Measurements from ENCODE around the gene SVEP1. TPM values are rescaled to one million over a fixed set of nuclear protein-coding genes. Genes with fewer than 3 reads are reported as not detected.

SVEP1 gene
- total and polyA plus RNA-seq, 2 of the 13 experiments (the other 11 are each of a cell fraction or from before 2014, with no cell fraction given): not detected

DNA sequence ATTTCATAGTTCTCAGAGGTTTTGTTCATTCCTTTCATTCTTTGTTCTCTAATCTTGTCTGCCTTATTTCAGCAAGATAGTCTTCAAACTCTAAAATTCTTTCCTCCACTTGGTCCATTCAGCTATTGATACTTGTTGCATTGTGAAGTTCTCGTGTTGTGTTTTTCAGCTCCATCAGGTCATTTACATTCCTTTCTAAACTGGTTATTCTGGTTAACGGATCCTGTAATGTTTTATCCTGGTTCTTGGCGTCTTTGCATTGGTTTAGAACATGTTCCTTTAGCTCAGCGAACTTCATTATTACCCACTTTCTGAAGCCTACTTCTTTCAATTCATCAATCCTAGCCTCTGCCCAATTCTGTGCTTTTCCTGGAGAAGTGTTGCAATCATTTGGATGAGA lies 196.8 kb downstream of the SVEP1 start:
- H3K79me2 ChIP-seq (ENCODE audit: insufficient read depth, low read length): no peaks in the 10 kb centered on the region
- ChIA-PET CTCF (ENCODE audit: low intra/inter-chr PET ratio, low total read pairs) (no interaction called here), POLR2A (no interaction called here)
- no peak overlapping the region for H3K4me2 ChIP-seq (ENCODE audit: low read depth, low read length)
- no peaks in the 10 kb centered on the region for H3K36me3 ChIP-seq (replicated peaks in 1 of 2; ENCODE audit: control insufficient read depth in 1 of 2, insufficient read depth in 2 of 2, low read length in 2 of 2)
- 0 out of 5 replicates have a peak, but pooled peaks cover 0 to 3% of the 10 kb centered on the region in 2 experiments for H3K27me3 ChIP-seq (ENCODE audit: control insufficient read depth in 1 of 2, insufficient read depth in 2 of 2, low read length in 2 of 2)
- no peak for ATAC-seq
- H4K20me1 ChIP-seq (ENCODE audit: insufficient read depth, low read length): no peaks in the 10 kb centered on the region
- intact Hi-C loops (cut with micrococcal nuclease; ENCODE audit: unreplicated experiment): no loop called here
- no peak overlapping the region for H3K4me3 ChIP-seq (replicated peaks in 1 of 3; ENCODE audit: insufficient read depth in 1 of 3, low read depth in 2 of 3, low read length in 3 of 3)
- no peaks in the 10 kb centered on the region for H3K4me1 ChIP-seq (ENCODE audit: insufficient read depth, low read length)
- H3K9ac ChIP-seq (ENCODE audit: insufficient read depth, low read depth, low read length): no peak overlapping the region
- no peak overlapping the region for H3K27ac ChIP-seq (ENCODE audit: extremely low read length, insufficient read depth, low read length)
- WGBS (ENCODE audit: low lambda C conversion rate): 37% methylated on average over 4 of the region's 4 CpGs
- no peaks in the 10 kb centered on the region for H3K9me3 ChIP-seq (ENCODE audit: low read length)
- no TSS peak for BruUV-seq (replicated peaks)
- H2AFZ ChIP-seq (ENCODE audit: low read length): no peak overlapping the region
- in situ Hi-C loops (cut with HindIII; ENCODE audit: extremely low pct_ligation_motif_present, low pct_unique_long_range_greater_than_20kb): no loop called here
- no peak for DNase-seq (ENCODE audit: low spot score)
- no peak for FAIRE-seq
- TF ChIP-seq, protein P1, sequence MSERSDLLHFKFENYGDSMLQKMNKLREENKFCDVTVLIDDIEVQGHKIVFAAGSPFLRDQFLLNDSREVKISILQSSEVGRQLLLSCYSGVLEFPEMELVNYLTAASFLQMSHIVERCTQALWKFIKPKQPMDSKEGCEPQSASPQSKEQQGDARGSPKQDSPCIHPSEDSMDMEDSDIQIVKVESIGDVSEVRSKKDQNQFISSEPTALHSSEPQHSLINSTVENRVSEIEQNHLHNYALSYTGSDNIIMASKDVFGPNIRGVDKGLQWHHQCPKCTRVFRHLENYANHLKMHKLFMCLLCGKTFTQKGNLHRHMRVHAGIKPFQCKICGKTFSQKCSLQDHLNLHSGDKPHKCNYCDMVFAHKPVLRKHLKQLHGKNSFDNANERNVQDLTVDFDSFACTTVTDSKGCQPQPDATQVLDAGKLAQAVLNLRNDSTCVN (CRISPR knock-in tag; IDR thresholded peaks at IDR 0.05; ENCODE audit: borderline replicate concordance): no peak
- TF ChIP-seq NCOR1 (IDR thresholded peaks at IDR 0.05; ENCODE audit: borderline replicate concordance, low read length) (no peak), RAD21 (CRISPR knock-in tag; IDR thresholded peaks at IDR 0.05) (no peak), TCF12 (IDR thresholded peaks at IDR 0.05) (no peak), TCF12 (CRISPR knock-in tag; IDR thresholded peaks at IDR 0.05) (no peak), KDM1A (CRISPR knock-in tag; IDR thresholded peaks at IDR 0.05) (no peak), MEF2D (CRISPR knock-in tag; IDR thresholded peaks at IDR 0.05) (no peak), ZFAT (CRISPR knock-in tag; conservative IDR thresholded peaks at IDR 0.05) (no peak), ZNF83 (CRISPR knock-in tag; IDR thresholded peaks at IDR 0.05; ENCODE audit: borderline replicate concordance) (no peak), IKZF4 (CRISPR knock-in tag; IDR thresholded peaks at IDR 0.05; ENCODE audit: borderline replicate concordance, low read depth, not compliant biosample characterization) (no peak), ZNF230 (CRISPR knock-in tag; IDR thresholded peaks at IDR 0.05) (no peak)
- TF ChIP-seq, protein P2, sequence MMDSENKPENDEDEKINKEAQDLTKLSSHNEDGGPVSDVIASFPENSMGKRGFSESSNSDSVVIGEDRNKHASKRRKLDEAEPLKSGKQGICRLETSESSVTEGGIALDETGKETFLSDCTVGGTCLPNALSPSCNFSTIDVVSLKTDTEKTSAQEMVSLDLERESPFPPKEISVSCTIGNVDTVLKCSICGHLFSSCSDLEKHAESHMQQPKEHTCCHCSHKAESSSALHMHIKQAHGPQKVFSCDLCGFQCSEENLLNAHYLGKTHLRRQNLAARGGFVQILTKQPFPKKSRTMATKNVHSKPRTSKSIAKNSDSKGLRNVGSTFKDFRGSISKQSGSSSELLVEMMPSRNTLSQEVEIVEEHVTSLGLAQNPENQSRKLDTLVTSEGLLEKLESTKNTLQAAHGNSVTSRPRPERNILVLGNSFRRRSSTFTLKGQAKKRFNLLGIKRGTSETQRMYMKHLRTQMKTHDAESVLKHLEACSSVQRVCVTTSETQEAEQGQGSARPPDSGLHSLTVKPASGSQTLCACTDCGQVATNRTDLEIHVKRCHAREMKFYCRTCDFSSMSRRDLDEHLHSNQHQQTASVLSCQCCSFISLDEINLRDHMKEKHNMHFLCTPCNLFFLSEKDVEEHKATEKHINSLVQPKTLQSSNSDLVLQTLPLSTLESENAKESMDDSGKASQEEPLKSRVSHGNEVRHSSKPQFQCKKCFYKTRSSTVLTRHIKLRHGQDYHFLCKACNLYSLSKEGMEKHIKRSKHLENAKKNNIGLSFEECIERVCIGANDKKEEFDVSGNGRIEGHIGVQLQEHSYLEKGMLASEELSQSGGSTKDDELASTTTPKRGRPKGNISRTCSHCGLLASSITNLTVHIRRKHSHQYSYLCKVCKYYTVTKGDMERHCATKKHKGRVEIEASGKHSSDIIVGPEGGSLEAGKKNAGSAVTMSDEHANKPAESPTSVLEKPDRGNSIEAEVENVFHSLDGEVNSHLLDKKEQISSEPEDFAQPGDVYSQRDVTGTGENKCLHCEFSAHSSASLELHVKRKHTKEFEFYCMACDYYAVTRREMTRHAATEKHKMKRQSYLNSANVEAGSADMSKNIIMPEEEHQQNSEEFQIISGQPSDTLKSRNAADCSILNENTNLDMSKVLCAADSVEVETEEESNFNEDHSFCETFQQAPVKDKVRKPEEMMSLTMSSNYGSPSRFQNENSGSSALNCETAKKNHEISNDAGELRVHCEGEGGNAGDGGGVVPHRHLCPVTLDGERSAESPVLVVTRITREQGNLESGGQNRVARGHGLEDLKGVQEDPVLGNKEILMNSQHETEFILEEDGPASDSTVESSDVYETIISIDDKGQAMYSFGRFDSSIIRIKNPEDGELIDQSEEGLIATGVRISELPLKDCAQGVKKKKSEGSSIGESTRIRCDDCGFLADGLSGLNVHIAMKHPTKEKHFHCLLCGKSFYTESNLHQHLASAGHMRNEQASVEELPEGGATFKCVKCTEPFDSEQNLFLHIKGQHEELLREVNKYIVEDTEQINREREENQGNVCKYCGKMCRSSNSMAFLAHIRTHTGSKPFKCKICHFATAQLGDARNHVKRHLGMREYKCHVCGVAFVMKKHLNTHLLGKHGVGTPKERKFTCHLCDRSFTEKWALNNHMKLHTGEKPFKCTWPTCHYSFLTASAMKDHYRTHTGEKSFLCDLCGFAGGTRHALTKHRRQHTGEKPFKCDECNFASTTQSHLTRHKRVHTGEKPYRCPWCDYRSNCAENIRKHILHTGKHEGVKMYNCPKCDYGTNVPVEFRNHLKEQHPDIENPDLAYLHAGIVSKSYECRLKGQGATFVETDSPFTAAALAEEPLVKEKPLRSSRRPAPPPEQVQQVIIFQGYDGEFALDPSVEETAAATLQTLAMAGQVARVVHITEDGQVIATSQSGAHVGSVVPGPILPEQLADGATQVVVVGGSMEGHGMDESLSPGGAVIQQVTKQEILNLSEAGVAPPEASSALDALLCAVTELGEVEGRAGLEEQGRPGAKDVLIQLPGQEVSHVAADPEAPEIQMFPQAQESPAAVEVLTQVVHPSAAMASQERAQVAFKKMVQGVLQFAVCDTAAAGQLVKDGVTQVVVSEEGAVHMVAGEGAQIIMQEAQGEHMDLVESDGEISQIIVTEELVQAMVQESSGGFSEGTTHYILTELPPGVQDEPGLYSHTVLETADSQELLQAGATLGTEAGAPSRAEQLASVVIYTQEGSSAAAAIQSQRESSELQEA (CRISPR knock-in tag; IDR thresholded peaks at IDR 0.05; ENCODE audit: not compliant biosample characterization): no peak
- TF ChIP-seq, protein P3, sequence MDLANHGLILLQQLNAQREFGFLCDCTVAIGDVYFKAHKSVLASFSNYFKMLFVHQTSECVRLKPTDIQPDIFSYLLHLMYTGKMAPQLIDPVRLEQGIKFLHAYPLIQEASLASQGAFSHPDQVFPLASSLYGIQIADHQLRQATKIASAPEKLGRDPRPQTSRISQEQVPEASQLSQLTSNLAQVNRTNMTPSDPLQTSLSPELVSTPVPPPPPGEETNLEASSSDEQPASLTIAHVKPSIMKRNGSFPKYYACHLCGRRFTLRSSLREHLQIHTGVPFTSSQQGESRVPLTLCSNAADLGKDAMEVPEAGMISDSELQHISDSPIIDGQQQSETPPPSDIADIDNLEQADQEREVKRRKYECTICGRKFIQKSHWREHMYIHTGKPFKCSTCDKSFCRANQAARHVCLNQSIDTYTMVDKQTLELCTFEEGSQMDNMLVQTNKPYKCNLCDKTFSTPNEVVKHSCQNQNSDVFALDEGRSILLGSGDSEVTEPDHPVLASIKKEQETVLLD (CRISPR knock-in tag; IDR thresholded peaks at IDR 0.05; ENCODE audit: low read depth): no peak
- TF ChIP-seq, protein P4, sequence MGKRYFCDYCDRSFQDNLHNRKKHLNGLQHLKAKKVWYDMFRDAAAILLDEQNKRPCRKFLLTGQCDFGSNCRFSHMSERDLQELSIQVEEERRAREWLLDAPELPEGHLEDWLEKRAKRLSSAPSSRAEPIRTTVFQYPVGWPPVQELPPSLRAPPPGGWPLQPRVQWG (CRISPR knock-in tag; IDR thresholded peaks at IDR 0.05; ENCODE audit: borderline replicate concordance, low read depth): no peak

All from HepG2 (cell line).